Stromal cell of bone marrow (primary cell): ENCODE results near the gene CCSER1.
"Not testable (repeated sequence)": the region's sequence is repeated elsewhere in the genome, so short reads cannot be mapped to it uniquely, and the experiment has no call there.

ENCODE experiments used
- DNase-seq: peaks from one replicate; pipeline ENCODE4 v3.0.0-alpha.2; 2012; ENCODE audit warnings: low read depth

Gene CCSER1

DNA sequence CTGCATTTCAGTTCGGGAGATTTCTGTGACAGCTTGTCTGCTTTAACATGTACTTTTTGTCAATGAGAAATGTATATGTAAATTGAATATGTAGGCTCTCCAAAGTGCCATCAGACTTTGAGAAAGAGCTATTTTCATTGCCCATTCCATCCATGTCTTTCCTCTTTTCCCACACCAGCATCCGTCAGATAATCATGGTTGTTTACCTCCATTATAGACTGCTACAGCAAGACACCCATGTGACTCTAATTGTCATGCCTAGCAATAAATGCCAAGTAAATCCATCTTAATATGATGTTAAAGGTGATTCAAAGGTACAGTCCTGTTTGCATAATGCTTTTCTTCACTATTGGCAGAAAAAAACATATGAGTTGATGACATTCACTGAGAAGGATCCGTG lies 1157.3 kb downstream of the CCSER1 start:
- DNase-seq, result no peak

DNA sequence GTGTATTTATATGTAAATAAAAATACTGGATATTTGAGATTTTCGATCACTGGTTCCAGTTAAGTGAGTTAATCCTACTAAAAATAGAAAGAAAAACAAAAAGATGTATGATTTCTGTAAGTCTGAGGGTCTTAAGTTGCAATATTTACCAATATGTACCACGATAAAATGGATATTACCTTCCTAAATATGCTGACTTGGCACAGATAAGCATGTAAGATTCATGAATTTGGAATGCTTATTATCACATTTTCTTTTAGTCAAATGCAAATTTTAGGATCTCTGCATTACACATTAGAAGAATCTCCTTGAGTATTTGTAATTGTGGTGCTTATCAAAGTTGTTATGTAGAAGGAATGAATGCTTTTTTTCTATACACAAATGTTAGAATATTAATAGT lies 1158.3 kb downstream of the CCSER1 start:
- no peak for DNase-seq

DNA sequence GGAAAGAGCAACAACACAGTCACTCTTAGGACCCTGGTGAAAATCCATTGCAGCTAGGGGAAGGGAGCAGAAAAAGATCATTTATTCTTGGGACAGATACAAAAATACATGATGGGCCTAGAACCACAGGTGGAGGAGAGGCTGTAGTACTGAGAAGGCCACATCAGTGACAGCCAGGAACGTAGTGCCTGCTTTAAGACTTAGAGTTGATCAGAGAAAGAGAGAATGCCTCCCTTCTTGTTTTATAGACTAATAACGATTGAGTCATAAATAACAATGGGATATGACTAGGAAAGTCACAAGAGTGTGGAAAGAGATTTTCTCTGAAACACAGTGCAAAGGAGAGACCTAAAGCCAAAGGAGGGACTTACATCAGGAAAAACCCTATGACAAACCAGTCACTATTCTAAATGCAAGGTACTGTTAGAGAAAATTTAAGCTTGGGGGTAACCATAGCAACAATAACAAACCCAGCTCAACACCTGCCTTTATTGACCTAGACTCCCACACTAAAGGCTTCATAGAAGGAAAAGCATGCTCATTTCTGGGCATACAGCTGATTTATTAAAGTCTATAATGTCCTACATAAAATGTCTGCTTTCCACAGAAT lies 1161.6 kb downstream of the CCSER1 start:
- DNase-seq, result no peak

GRCh38 chr4:91298156-91298700 lies 1171.0 kb downstream of the CCSER1 start:
- DNase-seq, result no peak

GRCh38 chr4:91298824-91299223 lies 1171.6 kb downstream of the CCSER1 start:
- no peak for DNase-seq

DNA sequence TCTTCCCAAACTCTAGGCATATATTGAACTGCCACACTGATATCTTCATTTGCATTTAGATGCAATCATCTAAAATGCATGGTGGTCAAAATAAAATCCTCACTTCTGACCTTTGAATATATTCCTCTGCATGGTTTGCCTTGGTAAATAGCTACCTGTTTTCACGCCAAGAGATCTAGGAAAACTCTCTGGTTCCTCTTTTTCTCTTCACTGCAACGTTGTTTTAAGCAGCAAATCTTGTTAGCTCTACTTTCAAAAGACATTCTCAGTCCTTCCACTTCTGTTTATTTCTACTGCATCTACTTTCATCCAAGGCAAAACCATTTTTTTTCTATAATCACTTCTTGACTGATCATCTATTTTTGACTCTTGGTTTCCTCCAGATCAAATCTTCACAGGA lies 1174.9 kb downstream of the CCSER1 start:
- no peak for DNase-seq

- DNase-seq, result no peak
Measured at GRCh38 chr4:91304292-91304691, 1177.1 kb downstream of the CCSER1 start.

DNA sequence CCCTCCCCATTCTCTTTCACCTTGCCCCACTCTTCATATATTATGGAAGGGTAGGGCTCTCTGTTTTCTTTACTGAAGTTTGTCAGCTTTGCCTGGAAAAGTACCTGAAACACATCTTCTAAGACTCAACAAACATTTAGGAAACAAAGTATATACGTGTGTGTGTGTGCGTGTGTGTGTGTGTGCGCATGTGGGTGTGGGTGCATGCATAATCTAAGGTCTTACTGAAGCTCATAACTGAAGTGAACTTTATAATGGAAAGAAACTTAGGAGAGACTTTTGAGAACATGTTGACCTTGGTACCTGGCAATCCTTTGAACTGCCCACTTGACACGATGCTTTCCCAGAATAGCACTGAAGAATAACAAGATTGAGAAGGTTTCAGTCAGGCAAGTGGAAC lies 1190.2 kb downstream of the CCSER1 start:
- DNase-seq, result no peak

- no peak for DNase-seq
Measured at GRCh38 chr4:91319556-91320268, 1192.5 kb downstream of the CCSER1 start.

- DNase-seq, result no peak
Measured at GRCh38 chr4:91322961-91323360, 1195.8 kb downstream of the CCSER1 start.

- DNase-seq, result peak; percentile 1
Measured at GRCh38 chr4:91325495-91325894, 1198.3 kb downstream of the CCSER1 start.

DNA sequence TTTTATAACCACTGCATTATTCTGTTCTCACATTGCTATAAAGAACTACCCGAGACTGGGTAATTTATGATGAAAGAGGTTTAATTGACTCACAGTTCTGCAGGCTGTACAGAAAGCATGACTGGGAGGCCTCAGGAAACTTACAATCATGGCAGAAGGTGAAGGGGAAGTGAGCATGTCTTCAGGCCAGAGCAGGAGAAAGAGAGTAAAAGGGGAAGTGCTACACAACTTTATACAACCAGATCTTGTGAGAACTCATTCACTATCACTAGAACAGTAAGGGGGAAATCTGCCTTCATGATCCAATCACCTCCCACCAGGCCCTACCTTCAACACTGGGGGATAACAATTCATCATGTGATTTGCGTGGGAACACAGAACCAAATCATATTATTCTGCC lies 1199.0 kb downstream of the CCSER1 start:
- not testable (repeated sequence) for DNase-seq

DNA sequence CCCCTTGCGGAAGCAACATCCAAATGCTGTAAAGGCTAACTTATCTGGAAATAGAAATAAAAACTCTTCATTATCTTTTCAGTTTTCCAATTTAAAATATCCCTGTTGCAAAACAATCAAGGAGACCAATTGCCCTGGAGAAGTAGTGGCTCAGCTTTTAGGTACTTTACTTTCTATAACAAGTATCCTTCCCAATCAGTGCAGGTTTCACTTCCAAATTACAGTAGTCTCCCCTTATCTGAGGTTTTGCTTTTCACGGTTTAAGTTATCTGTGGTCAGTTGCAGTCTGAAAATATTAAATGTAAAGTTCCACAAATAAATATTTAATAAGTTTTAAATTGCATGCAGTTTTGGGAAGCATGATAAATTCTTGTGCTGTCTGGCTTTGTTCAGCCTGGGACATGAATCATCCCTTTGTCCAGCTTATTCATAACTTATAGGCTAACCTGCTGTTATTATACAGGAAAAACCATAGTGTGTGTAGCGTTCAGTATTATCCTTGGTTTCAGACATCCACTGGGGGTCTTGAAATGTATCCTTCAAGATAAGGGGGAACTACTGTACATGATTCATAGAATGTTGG lies 1203.5 kb downstream of the CCSER1 start:
- DNase-seq, result no peak

DNA sequence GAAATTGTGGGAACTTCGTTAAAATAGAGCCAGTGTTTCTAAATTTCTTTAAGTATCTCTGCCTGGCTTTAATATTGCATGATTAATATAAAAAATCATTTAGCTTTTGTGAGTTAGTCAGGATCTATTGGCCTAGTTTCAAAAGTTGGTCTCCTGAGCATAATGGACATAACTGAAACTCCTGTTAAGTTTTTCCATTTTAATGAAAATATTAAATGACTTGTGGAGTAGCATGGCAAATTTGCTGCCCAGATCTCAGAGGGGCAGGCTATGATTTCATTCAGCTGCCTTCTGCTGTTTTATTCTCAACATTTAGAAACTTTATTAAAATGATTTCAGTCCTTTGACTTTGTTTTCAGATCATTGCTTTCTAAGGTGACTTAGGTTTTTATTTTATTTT lies 1213.6 kb downstream of the CCSER1 start:
- no peak for DNase-seq

GRCh38 chr4:91345632-91346031 lies 1218.4 kb downstream of the CCSER1 start:
- DNase-seq, result no peak

DNA sequence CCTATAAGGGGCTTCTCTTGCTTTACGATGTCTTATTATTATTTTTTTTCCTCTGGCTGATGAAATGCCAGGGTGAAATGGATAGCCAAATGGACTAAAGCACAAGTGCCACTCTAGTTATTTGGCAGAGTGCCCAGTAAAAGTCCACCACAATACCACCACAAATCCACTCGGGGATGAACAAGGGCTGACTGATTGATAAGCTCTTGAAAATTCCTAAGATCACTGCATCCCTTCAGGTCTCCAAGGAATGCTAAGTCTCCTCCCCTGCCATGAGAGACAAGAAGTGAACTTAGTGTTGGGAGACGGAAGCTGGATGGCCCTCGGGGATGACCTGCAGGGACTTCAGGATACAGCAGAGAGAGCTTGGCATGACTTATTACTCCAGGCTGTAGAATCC lies 1229.3 kb downstream of the CCSER1 start:
- not testable (repeated sequence) for DNase-seq

DNA sequence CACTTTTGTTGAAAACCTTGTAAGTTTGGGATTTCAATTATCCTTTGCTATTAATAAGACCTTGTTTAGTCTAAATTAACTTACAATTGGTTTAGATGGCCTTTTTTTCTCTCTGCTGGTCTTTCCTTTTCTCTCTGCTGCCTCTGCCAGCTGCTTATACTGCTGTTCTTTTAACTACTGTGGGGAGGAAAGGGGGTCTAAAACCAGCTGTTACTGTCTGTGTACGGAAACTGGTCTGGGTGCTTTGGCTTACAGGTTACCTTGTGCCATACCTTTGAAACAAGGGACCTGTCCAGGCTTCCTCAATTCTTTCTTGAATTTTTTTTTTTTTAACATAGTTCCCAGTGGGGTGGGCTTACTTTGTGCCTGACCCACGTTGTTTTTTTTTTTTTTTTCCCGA lies 1230.8 kb downstream of the CCSER1 start:
- DNase-seq, result not testable (repeated sequence)

DNA sequence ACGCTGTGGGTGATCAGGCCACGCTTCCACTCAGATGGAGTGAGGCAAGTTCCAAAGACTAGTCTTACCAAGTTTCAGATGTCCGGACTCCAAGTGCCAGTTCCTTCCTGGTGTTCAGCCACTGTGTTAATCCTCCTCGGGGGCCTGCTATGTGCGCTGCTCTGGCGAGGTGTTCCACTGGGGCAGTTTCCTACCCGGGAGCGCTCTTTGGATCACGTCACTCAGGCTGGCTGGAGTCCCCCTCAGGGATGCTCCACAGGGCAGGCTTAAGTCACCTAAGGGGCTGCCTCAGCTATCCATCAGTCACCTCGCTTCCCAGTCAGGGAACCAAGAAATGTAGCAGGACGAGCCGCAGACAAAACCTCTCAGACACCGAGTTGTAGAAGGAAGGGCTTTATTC lies 1231.4 kb downstream of the CCSER1 start:
- not testable (repeated sequence) for DNase-seq

DNA sequence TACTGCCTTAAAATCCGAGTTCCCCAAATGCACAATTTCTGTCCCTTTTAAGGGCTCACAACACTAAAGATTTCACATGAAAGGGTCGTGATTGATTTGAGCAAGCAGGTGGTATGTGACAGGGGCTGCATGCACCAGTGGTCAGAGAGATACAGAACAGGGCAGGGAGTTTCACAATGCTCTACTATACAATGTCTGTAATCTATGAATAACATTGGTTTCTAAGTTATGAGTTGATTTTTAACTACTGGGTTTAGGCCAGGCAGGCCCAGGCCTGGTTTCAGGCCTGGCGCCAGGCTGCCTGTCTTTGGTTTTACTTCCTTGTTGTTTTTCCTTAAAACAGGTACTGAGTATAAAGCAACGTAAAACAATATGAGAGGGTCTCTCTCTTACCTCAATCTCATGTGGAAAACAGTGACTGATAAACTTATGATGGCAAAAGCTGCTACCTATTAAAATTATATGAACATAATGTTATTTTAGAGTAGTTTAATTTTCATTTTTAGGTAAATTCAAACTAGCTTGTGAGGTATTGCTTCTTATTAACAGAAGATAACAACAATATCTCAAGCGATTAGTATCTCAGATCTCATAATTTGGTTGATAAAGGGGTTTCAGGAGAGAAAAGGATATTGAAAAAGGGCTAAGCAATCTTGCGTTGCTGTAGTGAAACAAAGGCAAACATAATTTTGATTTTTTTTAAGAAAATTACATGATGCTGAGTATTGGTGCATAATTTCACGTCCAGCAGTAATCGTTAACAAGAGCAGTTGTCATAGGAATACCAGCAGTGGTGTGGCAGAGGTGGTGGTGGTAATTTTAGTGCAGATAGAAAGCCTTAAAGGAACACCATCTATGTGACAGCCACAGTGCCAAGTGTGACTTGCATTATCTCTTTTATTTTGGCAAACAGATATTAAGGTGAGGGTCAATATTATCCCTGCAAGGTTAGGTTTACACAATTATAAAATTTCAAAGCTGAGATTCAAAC lies 1232.1 kb downstream of the CCSER1 start:
- DNase-seq, result no peak

DNA sequence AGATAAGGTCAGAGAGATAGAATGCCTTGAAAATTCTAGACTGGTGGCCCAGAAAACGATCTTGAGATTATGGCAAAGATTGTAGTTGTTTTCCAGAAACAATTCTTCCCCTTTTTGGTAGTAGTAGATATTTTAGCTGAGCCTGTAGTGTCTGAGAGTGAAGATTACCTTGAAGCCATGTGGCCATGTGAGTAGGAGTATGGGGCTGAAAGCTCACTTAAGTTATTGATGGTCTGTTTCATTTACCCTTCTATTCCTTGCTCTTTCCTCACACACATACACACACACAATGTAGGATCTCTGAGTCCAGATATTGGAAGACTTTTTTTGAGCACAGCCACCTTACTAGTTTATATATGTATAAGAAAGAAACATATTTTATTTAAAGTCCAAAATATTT lies 1234.9 kb downstream of the CCSER1 start:
- DNase-seq, result no peak

DNA sequence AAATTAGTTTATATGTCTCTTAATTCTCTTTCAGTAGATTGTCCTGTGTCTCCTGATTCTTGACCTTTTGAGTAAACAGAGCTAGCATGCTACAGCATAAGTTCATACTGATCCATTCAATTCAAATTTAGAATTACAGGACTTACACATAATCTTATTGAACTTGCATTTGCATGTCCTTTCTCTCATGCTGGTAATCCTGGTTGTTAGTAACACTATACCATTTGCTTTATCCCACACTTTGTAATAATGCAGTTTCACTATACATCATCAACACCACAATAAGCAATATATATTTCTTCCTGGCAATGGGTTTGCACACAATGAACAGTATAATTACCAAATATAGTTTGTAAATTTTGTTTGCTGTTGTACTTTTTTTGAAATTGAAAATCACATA lies 1239.4 kb downstream of the CCSER1 start:
- no peak for DNase-seq

DNA sequence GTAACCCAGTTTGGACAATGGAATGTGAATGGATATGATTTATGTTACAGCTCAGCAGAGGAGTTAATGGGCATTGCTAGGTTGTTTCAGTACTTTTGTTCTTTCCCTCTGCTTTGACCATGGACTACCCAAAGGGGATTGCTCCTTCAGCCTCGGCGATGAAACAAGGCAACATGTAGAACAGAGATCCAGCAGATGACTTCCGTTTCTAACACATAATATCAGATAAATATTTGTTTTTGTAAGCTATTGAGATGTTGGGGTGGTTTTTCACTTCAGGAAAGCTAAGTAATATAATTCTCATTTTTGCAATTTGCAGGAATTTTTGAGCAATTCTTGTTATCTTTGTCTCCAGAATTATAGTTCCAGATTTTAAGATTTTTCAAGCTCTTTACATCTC lies 1241.9 kb downstream of the CCSER1 start:
- no peak for DNase-seq
